Heart left ventricle (tissue), 16 donors: ENCODE results near the gene RAD51B. TPM values are rescaled to one million over a fixed set of nuclear protein-coding genes. Genes with fewer than 3 reads are reported as not detected.

Source experiments
- ATAC-seq, 4 donors: fragments of 200-7000 bp; cut with Tn5 transposase; one replicate each; pipeline ENCODE4 v1.9.1; 2020 to 2022; ENCODE audit warnings: moderate library complexity in 4 of 4, mild to moderate bottlenecking in 3 of 4, moderate number of reproducible peaks in 1 of 4
- DNase-seq, 5 donors: peaks; one replicate each; pipeline ENCODE4 v3.0.0-alpha.2; 2020
- H3K27ac ChIP-seq, 12 donors: fragments of 200-600 bp; sonication (generic) in 4 of 12; one replicate each; pipeline versions ENCODE4 v1.5.0 to v1.8.0; 2016 to 2022; ENCODE audit warnings: mild to moderate bottlenecking in 2 of 12
- H3K27me3 ChIP-seq, 9 donors: fragments of 200-600 bp; sonication (generic) in 2 of 9; one replicate each; pipeline versions ENCODE4 v1.5.1 to v1.8.0; 2016 to 2022; ENCODE audit warnings: mild to moderate bottlenecking in 3 of 9
- H3K36me3 ChIP-seq, 9 donors: fragments of 200-600 bp; sonication (generic) in 2 of 9; one replicate each; pipeline versions ENCODE4 v1.5.0 to v1.8.0; 2018 to 2022; ENCODE audit warnings: mild to moderate bottlenecking in 2 of 9
- H3K4me1 ChIP-seq, 12 donors: fragments of 200-600 bp; sonication (generic) in 4 of 12; one replicate each; pipeline versions ENCODE4 v1.5.0 to v1.8.0; 2016 to 2022; ENCODE audit warnings: mild to moderate bottlenecking in 3 of 12
- H3K4me3 ChIP-seq, 12 donors: fragments of 200-600 bp; sonication (generic) in 4 of 12; one replicate each; pipeline versions ENCODE4 v1.5.0 to v1.8.0; 2017 to 2022; ENCODE audit warnings: mild to moderate bottlenecking in 9 of 12, moderate library complexity in 4 of 12
- H3K9me3 ChIP-seq, 12 donors: fragments of 200-600 bp; sonication (generic) in 4 of 12; one replicate each; pipeline versions ENCODE4 v1.5.0 to v1.8.0; 2016 to 2022; ENCODE audit warnings: mild to moderate bottlenecking in 1 of 12
- POLR2A ChIP-seq, 2 donors: fragments of 450-650 bp; IDR thresholded peaks; one replicate each; pipeline ENCODE4 v1.6.1; 2017; ENCODE audit warnings: antibody characterized with exemption in 2 of 2, mild to moderate bottlenecking in 2 of 2, moderate library complexity in 2 of 2
- WGBS, 4 donors: extraction: QIAGEN DNeasy Blood & Tissue Kit in 2 of 4; methylation state at CpG; one replicate each; pipeline versions ENCODE4 v1.1.5 to v1.1.7; 2013 to 2018; 5-methylcytosine and 5-hydroxymethylcytosine counted together
- intact Hi-C, 10 donors: fragments of 100-400 bp; cut with DNase I; formaldehyde crosslinking; loops; one replicate each; pipeline versions ENCODE4 v1.11.1 to v1.14.2; 2022
- polyA plus RNA-seq, 2 donors: library from polyadenylated mRNA; stranded (reverse); fragments of 200-250 nt; gene quantifications; one replicate each; pipeline ENCODE4 v1.2.3, GENCODE V29; 2013
- total RNA-seq, 9 donors: library from RNA; depleted of rRNA in 2 of 9; stranded (reverse); fragments of >200 nt in 2 of 9; fragmentation: NEBNext Ultra II Directional in 3 of 9; extraction: Animal tissue kit (Norgen Biotek cat#: 25700) in 3 of 9; gene quantifications; one replicate each; pipeline versions ENCODE4 v1.1.0 to v1.2.4, GENCODE V29; 2016 to 2023
- TF ChIP-seq, protein P1 (sequence below), 12 donors: fragments of 200-600 bp; sonication (generic) in 4 of 12; IDR thresholded peaks; one replicate each; pipeline versions ENCODE4 v1.5.0 to v1.8.0; 2018 to 2022; ENCODE audit warnings: antibody characterized with exemption in 12 of 12, mild to moderate bottlenecking in 5 of 12
- donor health status: ischemic (EF 13 %, LVEDD 7.1; RV severe dilation, severe dysfunction).
- donor health status: healthy with polysubstance abuse.
- donor health status: DM: no; HTN: yes; CAD: no.
- donor health status: DM: no; HTN: no; CAD: no.
- donor health status: ischemic (EF 25% LVEDD 6.9; RV normal size, moderate dysfunction).
- donor health status: ischemic (EF 25% LVEDD 5.7; RV mildly dilated, moderate dysfunction).
- donor health status: healthy.
- donor health status: DM: yes; HTN: yes; CAD: no.
- donor health status: ischemic (EF 35%, LVEDD 5.7; RV mildly dilated, moderate dysfunction).
- donor health status: nonischemic (EF 11% LVEDD 7.7; RV severe dilation, severe dysfunction).
- donor health status: DM: yes; HTN: yes; CAD: no.
- donor health status: PGD.
- donor health status: ischemic (EF 29% LVEDD 5.4; RV normal size, mild dysfunction).
- donor health status: nonischemic (EF 23%, LVEDD 6.1; RV moderate dilation, normal function).

The RAD51B gene
- total and polyA plus RNA-seq, 11 donors, result 1.3 to 11.3 (median 3.2) TPM

DNA sequence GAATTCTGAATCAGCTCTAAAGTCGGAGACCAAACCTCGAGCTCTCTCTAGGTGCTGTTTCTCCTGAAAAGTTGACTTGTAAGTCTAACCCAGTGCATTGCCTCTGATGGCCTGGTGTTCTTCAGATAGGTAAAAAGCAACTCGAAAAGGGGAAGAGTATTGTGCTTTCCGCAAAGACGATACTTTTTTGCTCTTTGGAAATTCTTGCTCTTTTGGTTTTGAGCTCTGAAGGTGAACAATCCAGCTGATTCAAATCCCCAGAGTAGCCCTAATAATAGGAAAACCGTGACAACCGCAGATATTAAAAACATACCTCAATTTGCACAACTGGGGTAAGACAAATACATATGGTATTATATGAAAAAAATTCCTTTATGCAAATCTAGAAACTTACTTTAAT, 447.4 kb downstream of the RAD51B start:
- Histone ChIP-seq H3K36me3 (no peaks in the 10 kb centered on the region), H3K4me3 (no peak overlapping the region), H3K4me1 (peaks cover 0 to 76% (median 6%) of the 10 kb centered on the region in 12 donors), H3K9me3 (no peaks in the 10 kb centered on the region), H3K27ac (peak overlapping the region in 2 of 12 donors; percentile 72 to 89), H3K27me3 (no peaks in the 10 kb centered on the region)
- DNase-seq (no peak), ATAC-seq (no peak)
- no peak for TF ChIP-seq POLR2A (IDR thresholded peaks at IDR 0.05)
- TF ChIP-seq, protein P1, sequence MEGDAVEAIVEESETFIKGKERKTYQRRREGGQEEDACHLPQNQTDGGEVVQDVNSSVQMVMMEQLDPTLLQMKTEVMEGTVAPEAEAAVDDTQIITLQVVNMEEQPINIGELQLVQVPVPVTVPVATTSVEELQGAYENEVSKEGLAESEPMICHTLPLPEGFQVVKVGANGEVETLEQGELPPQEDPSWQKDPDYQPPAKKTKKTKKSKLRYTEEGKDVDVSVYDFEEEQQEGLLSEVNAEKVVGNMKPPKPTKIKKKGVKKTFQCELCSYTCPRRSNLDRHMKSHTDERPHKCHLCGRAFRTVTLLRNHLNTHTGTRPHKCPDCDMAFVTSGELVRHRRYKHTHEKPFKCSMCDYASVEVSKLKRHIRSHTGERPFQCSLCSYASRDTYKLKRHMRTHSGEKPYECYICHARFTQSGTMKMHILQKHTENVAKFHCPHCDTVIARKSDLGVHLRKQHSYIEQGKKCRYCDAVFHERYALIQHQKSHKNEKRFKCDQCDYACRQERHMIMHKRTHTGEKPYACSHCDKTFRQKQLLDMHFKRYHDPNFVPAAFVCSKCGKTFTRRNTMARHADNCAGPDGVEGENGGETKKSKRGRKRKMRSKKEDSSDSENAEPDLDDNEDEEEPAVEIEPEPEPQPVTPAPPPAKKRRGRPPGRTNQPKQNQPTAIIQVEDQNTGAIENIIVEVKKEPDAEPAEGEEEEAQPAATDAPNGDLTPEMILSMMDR (IDR thresholded peaks at IDR 0.05), result no peak
- WGBS, 4 donors, result 89 to 96% (median 93%) methylated on average over 7 of the region's 7 CpGs
- intact Hi-C loops, result loop anchor here in 1 of 10 donors (5.0 kb wide), 1 partner anchor 45 kb away; no protein-coding TSS in a partner anchor

DNA sequence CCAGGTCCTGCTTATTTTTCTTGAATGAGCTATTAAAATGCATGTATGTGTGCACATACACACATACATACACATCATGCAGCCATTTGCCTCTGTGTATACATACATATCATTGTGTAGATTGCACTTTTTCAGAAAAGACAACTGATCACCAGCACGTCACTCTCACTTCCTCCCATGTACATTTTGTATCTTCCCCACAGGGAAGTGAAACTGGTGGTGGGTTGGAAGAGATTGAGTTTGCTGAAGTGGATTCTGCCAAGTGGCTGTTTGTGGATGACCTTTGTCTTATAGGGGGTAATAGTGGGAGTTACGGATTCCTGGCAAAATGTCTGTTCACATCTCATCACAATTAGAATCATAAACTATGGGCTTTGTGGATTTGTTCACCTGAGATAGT, 448.6 kb downstream of the RAD51B start:
- H3K4me3 ChIP-seq, result no peak overlapping the region
- intact Hi-C loops, result loop anchor here in 1 of 10 donors (5.0 kb wide), 1 partner anchor 44 kb away; no protein-coding TSS in a partner anchor
- peak overlapping the region in 6 of 12 donors; percentile 37 to 89 (median 47) for H3K27ac ChIP-seq
- WGBS, 4 donors, result 78 to 89% (median 84%) methylated on average over 2 of the region's 2 CpGs
- no peaks in the 10 kb centered on the region for H3K36me3 ChIP-seq
- peaks cover 0 to 84% (median 6%) of the 10 kb centered on the region in 12 donors for H3K4me1 ChIP-seq
- DNase-seq (no peak), ATAC-seq (peak in 3 of 4 donors; percentile 39 to 60 (median 52))
- TF ChIP-seq, protein P1 (IDR thresholded peaks at IDR 0.05), result no peak
- TF ChIP-seq POLR2A (IDR thresholded peaks at IDR 0.05), result no peak
- no peaks in the 10 kb centered on the region for H3K9me3 ChIP-seq
- H3K27me3 ChIP-seq, result no peaks in the 10 kb centered on the region

DNA sequence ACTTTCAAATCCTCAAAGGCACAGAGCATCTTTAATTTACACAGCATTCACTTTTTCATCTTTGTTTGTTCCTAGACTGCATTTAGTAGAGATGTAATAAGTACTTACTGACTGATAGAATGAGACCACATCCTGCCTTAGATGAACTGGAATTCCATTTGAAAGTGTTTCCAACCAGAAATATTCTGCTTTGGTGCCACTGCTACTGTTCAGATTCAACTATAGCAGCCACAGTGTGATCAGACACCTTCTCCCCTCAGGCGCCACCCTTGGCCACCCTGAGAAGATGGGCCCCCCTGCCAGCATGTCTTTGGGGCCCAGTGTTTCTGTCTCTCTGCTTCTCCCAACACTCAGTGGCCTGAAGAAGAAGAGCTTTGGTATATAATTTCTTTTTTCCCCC, 449.1 kb downstream of the RAD51B start:
- Histone ChIP-seq H3K4me1 (peaks cover 0 to 79% (median 6%) of the 10 kb centered on the region in 12 donors), H3K4me3 (no peak overlapping the region), H3K27me3 (no peaks in the 10 kb centered on the region), H3K36me3 (no peaks in the 10 kb centered on the region), H3K9me3 (no peaks in the 10 kb centered on the region), H3K27ac (peak overlapping the region in 8 of 12 donors; percentile 37 to 89 (median 53))
- 95 to 100% (median 98%) methylated on average over 1 of the region's 1 CpG for WGBS, 4 donors
- no peak for ATAC-seq
- no peak for DNase-seq
- TF ChIP-seq, protein P1 (IDR thresholded peaks at IDR 0.05), result no peak
- TF ChIP-seq POLR2A (IDR thresholded peaks at IDR 0.05), result no peak
- intact Hi-C loops, result loop anchor here in 1 of 10 donors (5.0 kb wide), 1 partner anchor 44 kb away; no protein-coding TSS in a partner anchor

DNA sequence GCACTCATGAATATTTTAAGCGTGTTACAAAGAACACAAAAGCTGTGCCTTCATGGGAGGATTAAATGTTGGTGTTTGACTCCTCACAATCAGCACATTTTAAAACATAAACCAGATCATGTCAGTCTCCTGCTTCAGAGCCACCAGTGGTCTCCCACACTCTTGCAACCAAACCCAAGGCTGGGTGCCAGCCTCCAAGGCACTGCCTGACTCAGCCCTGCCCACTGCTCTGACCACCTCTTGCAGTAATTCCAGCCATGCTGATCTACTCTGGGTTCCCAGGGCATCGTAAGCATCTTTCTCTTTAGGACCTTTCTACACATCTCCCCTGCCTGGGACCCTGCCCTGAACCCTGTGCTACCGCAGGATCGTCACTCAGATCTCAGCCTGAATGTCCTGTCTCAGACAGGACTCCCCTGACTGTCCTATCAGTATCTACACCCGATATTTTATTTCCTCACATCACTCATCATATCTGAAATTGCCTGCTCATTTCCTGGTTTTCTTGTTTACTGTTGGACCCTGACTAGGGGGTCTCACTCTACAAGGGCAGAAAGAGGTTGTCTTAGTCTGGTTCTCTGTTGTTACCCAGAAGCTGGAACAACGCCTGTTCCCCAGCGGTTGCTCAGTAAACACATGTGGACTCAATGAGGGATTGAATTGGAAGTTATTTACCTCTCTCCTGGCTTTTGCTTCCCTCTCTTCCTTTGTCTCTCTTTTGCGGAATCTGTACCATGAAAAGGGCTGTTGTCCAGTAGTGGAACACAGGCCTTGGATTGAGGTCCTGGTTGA, 449.8 kb downstream of the RAD51B start:
- intact Hi-C loops, result loop anchor here in 1 of 10 donors (5.0 kb wide), 1 partner anchor 43 kb away; no protein-coding TSS in a partner anchor
- 80 to 87% (median 81%) methylated on average over 8 of the region's 8 CpGs for WGBS, 4 donors
- H3K4me3 ChIP-seq, result no peak overlapping the region
- H3K9me3 ChIP-seq, result no peaks in the 10 kb centered on the region
- H3K36me3 ChIP-seq, result no peaks in the 10 kb centered on the region
- ATAC-seq (no peak), DNase-seq (no peak)
- peak overlapping the region in 9 of 12 donors; percentile 37 to 89 (median 49) for H3K27ac ChIP-seq
- no peak for TF ChIP-seq POLR2A (IDR thresholded peaks at IDR 0.05)
- TF ChIP-seq, protein P1 (IDR thresholded peaks at IDR 0.05), result no peak
- H3K27me3 ChIP-seq, result no peaks in the 10 kb centered on the region
- H3K4me1 ChIP-seq, result peaks cover 0 to 73% (median 4%) of the 10 kb centered on the region in 12 donors
